OCI-LY7 (cell line): ENCODE measurements around the gene ELN. TPM values are rescaled to one million over a fixed set of nuclear protein-coding genes. Genes with fewer than 3 reads are reported as not detected.

ENCODE experiments used
- BruUV-seq: library from RNA; stranded (reverse); fragments of 400-500 nt; replicated peaks from 2 replicates; lab custom pipeline; 2021; lab: Mats Ljungman, UMichigan
- CTCF ChIA-PET: fragments of 300-600 bp; sonication (Branson Sonifier 250); formaldehyde crosslinking; loops from one replicate; lab custom pipeline; 2022; ENCODE audit warnings: antibody characterized with exemption; ENCODE audit not compliant: unreplicated experiment; lab: Charles Lee
- POLR2A ChIA-PET: fragments of 300-600 bp; sonication (Branson Sonifier 250); formaldehyde crosslinking; loops from one replicate; lab custom pipeline; 2022; ENCODE audit warnings: antibody characterized with exemption; lab: Charles Lee
- DNase-seq: peaks from one replicate; pipeline ENCODE4 v3.0.0-alpha.2; 2015; ENCODE audit warnings: low spot score
- H2AFZ ChIP-seq: fragments of 200-600 bp; sonication (generic), shearing (Covaris generic); 2 replicates; pipeline ENCODE4 v1.6.1; 2014; ENCODE audit warnings: mild to moderate bottlenecking, antibody characterized with exemption, low read length, moderate library complexity
- H3K27ac ChIP-seq: fragments of 200-600 bp; sonication (generic); 2 replicates; pipeline ENCODE4 v1.5.1; 2014; ENCODE audit warnings: mixed run types, low read depth, mild to moderate bottlenecking, moderate library complexity, low read length, inconsistent platforms; ENCODE audit not compliant: poor library complexity, severe bottlenecking
- H3K36me3 ChIP-seq: fragments of 200-600 bp; sonication (generic); 2 replicates; pipeline ENCODE4 v1.6.1; 2014; ENCODE audit warnings: mild to moderate bottlenecking, antibody characterized with exemption, low read length, moderate library complexity, mixed read lengths; ENCODE audit not compliant: insufficient read depth
- H3K4me1 ChIP-seq: fragments of 200-600 bp; sonication (generic); 2 replicates; pipeline ENCODE4 v1.5.1; 2014; ENCODE audit warnings: mild to moderate bottlenecking, low read length; ENCODE audit not compliant: insufficient read depth, poor library complexity, severe bottlenecking
- H3K4me2 ChIP-seq: fragments of 200-600 bp; sonication (generic); 2 replicates; pipeline ENCODE4 v1.6.1; 2014; ENCODE audit warnings: mild to moderate bottlenecking, low read length
- H3K4me3 ChIP-seq: fragments of 200-600 bp; sonication (generic); 2 replicates; pipeline ENCODE4 v1.5.1; 2014; ENCODE audit warnings: mild to moderate bottlenecking, low read depth, low read length; ENCODE audit not compliant: poor library complexity, severe bottlenecking
- H3K79me2 ChIP-seq: fragments of 200-600 bp; sonication (generic); 2 replicates; pipeline ENCODE4 v1.6.1; 2016; ENCODE audit warnings: low read depth, mild to moderate bottlenecking, low read length, moderate library complexity, mixed read lengths; ENCODE audit not compliant: insufficient read depth
- H3K9me2 ChIP-seq: fragments of 200-600 bp; sonication (generic); 2 replicates; pipeline ENCODE4 v1.6.1; 2016; ENCODE audit warnings: mild to moderate bottlenecking, low read length, mixed read lengths; ENCODE audit not compliant: insufficient read depth
- H3K9me3 ChIP-seq: fragments of 200-600 bp; sonication (generic); 2 replicates; pipeline ENCODE4 v1.6.1; 2014; ENCODE audit warnings: mild to moderate bottlenecking, mixed run types, low read length, mixed read lengths
- H4K20me1 ChIP-seq: fragments of 200-600 bp; sonication (generic); 2 replicates; pipeline ENCODE4 v1.6.1; 2014; ENCODE audit warnings: mild to moderate bottlenecking, antibody characterized with exemption, low read length, moderate library complexity, mixed read lengths; ENCODE audit not compliant: insufficient read depth
- CTCF ChIP-seq: fragments of 200-600 bp; sonication (generic); conservative IDR thresholded peaks from 2 replicates; pipeline ENCODE4 v1.5.1; 2014; ENCODE audit warnings: mild to moderate bottlenecking, antibody characterized with exemption, low read length, moderate library complexity, mixed read lengths
- EZH2phosphoT487 ChIP-seq: fragments of 200-600 bp; sonication (generic); IDR thresholded peaks from 2 replicates; pipeline ENCODE4 v1.6.1; 2018; ENCODE audit warnings: low read depth, borderline replicate concordance, mild to moderate bottlenecking, mixed run types, antibody characterized with exemption, low read length, moderate library complexity, mixed read lengths
- intact Hi-C: fragments of 100-400 bp; cut with micrococcal nuclease; formaldehyde crosslinking; loops from one replicate; pipeline ENCODE4 v1.10.0; 2022; ENCODE audit not compliant: unreplicated experiment
- total RNA-seq, 2 experiments: library from RNA; depleted of rRNA in 1 of 2; stranded (reverse); fragments of >200 nt in 1 of 2; shearing (Covaris generic) in 1 of 2; gene quantifications; 2 replicates each; pipeline ENCODE4 v1.2.3, GENCODE V29; 2014 to 2022

The ELN gene
- total RNA-seq, 2 experiments from 2014 or later = not detected

GRCh38 chr7:74115326-74115725, 87.4 kb downstream of the ELN start:
- ChIA-PET CTCF (no interaction called here), POLR2A (no interaction called here)
- Histone ChIP-seq H3K4me2 (no peak overlapping the region), H3K4me1 (no peaks in the 10 kb centered on the region), H2AFZ (no peak overlapping the region), H3K27ac (no peak overlapping the region), H3K9me3 (no peaks in the 10 kb centered on the region), H3K9me2 (no peaks in the 10 kb centered on the region), H3K36me3 (peaks cover 84% of the 10 kb centered on the region), H3K79me2 (no peaks in the 10 kb centered on the region), H3K4me3 (no peak overlapping the region), H4K20me1 (no peaks in the 10 kb centered on the region)
- no peak for DNase-seq
- no TSS peak for BruUV-seq
- TF ChIP-seq CTCF (peak; percentile 43), EZH2phosphoT487 (no peak)
- intact Hi-C loops = no loop called here

- Histone ChIP-seq H2AFZ (no peak overlapping the region), H3K4me2 (no peak overlapping the region), H3K4me3 (no peak overlapping the region), H3K27ac (no peak overlapping the region), H3K4me1 (no peaks in the 10 kb centered on the region), H3K36me3 (peaks cover 84% of the 10 kb centered on the region), H3K79me2 (no peaks in the 10 kb centered on the region), H3K9me3 (no peaks in the 10 kb centered on the region), H3K9me2 (no peaks in the 10 kb centered on the region), H4K20me1 (no peaks in the 10 kb centered on the region)
- POLR2A ChIA-PET = interaction anchor here (0.7 kb wide), 1 partner anchor 1624 kb away, joined by 3 read pairs; no protein-coding TSS in a partner anchor
- TF ChIP-seq EZH2phosphoT487 = no peak
- no peak for TF ChIP-seq CTCF
- no peak for DNase-seq
- CTCF ChIA-PET = interaction anchor here (0.5 kb wide), 1 partner anchor 11 kb away, joined by 4 read pairs; no protein-coding TSS in a partner anchor
- no TSS peak for BruUV-seq
- intact Hi-C loops = no loop called here
These were observed 88.4 kb downstream of the ELN start for GRCh38 chr7:74116356-74116755.

Other genes with a start within 250 kb of the ELN start
- 0.13 TPM in 2 replicates for gene CLDN4, start 197.2 kb upstream of the ELN start, total RNA-seq (2014; rRNA removed; shearing (Covaris generic))
- gene CLDN4, start 197.2 kb upstream of the ELN start, total RNA-seq (2022) = 0.90 and 1.0 TPM in 2 replicates
- gene METTL27, start 185.7 kb upstream of the ELN start, total RNA-seq (2014; rRNA removed; shearing (Covaris generic)) = 0.92 and 3.1 TPM in 2 replicates
- gene METTL27, start 185.7 kb upstream of the ELN start, total RNA-seq (2022) = 2.1 and 2.3 TPM in 2 replicates
- not detected in 2 replicates for gene TMEM270, start 167.0 kb upstream of the ELN start, total RNA-seq (2014; rRNA removed; shearing (Covaris generic))
- not detected in 2 replicates for gene TMEM270, start 167.0 kb upstream of the ELN start, total RNA-seq (2022)
- gene LIMK1, start 55.6 kb downstream of the ELN start, total RNA-seq (2014; rRNA removed; shearing (Covaris generic)) = 21.9 and 31.7 TPM in 2 replicates
- 59.7 and 67.3 TPM in 2 replicates for gene LIMK1, start 55.6 kb downstream of the ELN start, total RNA-seq (2022)
- 202 and 231 TPM in 2 replicates for gene EIF4H, start 146.2 kb downstream of the ELN start, total RNA-seq (2014; rRNA removed; shearing (Covaris generic))
- 329 and 345 TPM in 2 replicates for gene EIF4H, start 146.2 kb downstream of the ELN start, total RNA-seq (2022)
- gene LAT2, start 181.8 kb downstream of the ELN start, total RNA-seq (2014; rRNA removed; shearing (Covaris generic)) = 41.1 and 48.3 TPM in 2 replicates
- 79.1 and 93.8 TPM in 2 replicates for gene LAT2, start 181.8 kb downstream of the ELN start, total RNA-seq (2022)
- 71.3 and 77.4 TPM in 2 replicates for gene RFC2, start 226.2 kb downstream of the ELN start, total RNA-seq (2014; rRNA removed; shearing (Covaris generic))
- 77.8 and 79.2 TPM in 2 replicates for gene RFC2, start 226.2 kb downstream of the ELN start, total RNA-seq (2022)